A673 (cell line): ENCODE results near the gene MVB12B. TPM values are rescaled to one million over a fixed set of nuclear protein-coding genes. Genes with fewer than 3 reads are reported as not detected.
A peak's percentile ranks its signal among the peaks of the same experiment; 100 is the strongest.

Source experiments
- BruUV-seq: library from RNA; stranded (reverse); fragments of 400-500 nt; replicated peaks from 2 replicates; lab custom pipeline; 2021; lab: Mats Ljungman, UMichigan
- CTCF ChIA-PET: fragments of 300-600 bp; sonication (Branson Sonifier 250); formaldehyde crosslinking; loops from one replicate; lab custom pipeline; 2022; ENCODE audit warnings: antibody characterized with exemption; lab: Charles Lee
- POLR2A ChIA-PET: fragments of 300-600 bp; sonication (Branson Sonifier 250); formaldehyde crosslinking; loops from one replicate; lab custom pipeline; 2022; ENCODE audit warnings: antibody characterized with exemption; ENCODE audit not compliant: low non-redundant PET; lab: Charles Lee
- DNase-seq: peaks from one replicate; pipeline ENCODE4 v3.0.0-alpha.2; 2015; ENCODE audit warnings: low spot score
- H3K27ac ChIP-seq: fragments of 200-600 bp; sonication (generic); 2 replicates; pipeline ENCODE4 v1.5.1; 2016; ENCODE audit warnings: mixed run types, low read depth, mild to moderate bottlenecking, mixed read lengths, antibody characterized with exemption, low read length; ENCODE audit not compliant: poor library complexity, severe bottlenecking
- H3K27me3 ChIP-seq: fragments of 200-600 bp; sonication (generic); replicated peaks from 2 replicates; pipeline ENCODE4 v1.6.1; 2017; ENCODE audit warnings: mixed run types, low read depth, mild to moderate bottlenecking, mixed read lengths, antibody characterized with exemption, low read length; ENCODE audit not compliant: insufficient read depth, poor library complexity
- H3K36me3 ChIP-seq: fragments of 200-600 bp; sonication (generic); 2 replicates; pipeline ENCODE4 v1.6.1; 2016; ENCODE audit warnings: mixed run types, mild to moderate bottlenecking, mixed read lengths, antibody characterized with exemption, low read length; ENCODE audit not compliant: insufficient read depth, poor library complexity, severe bottlenecking
- H3K4me1 ChIP-seq: fragments of 200-600 bp; sonication (generic); 2 replicates; pipeline ENCODE4 v1.6.1; 2017; ENCODE audit warnings: mixed run types, mild to moderate bottlenecking, mixed read lengths, antibody characterized with exemption, low read length; ENCODE audit not compliant: insufficient read depth, poor library complexity, severe bottlenecking
- H3K4me3 ChIP-seq: fragments of 200-600 bp; sonication (generic); 2 replicates; pipeline ENCODE4 v1.5.1; 2016; ENCODE audit warnings: low read depth, mixed run types, mild to moderate bottlenecking, mixed read lengths, low read length; ENCODE audit not compliant: poor library complexity, severe bottlenecking
- H3K9me3 ChIP-seq: fragments of 200-600 bp; sonication (generic); 2 replicates; pipeline ENCODE4 v1.6.1; 2016; ENCODE audit warnings: mixed run types, low read depth, mild to moderate bottlenecking, mixed read lengths, antibody characterized with exemption, low read length; ENCODE audit not compliant: poor library complexity, severe bottlenecking
- CTCF ChIP-seq: fragments of 300-800, 200-600 bp; sonication (generic); conservative IDR thresholded peaks from 2 replicates; pipeline ENCODE4 v1.5.1; 2017; ENCODE audit warnings: low read depth, mild to moderate bottlenecking, antibody characterized with exemption, low read length, moderate library complexity, mixed read lengths
- EZH2 ChIP-seq: fragments of 200-600 bp; sonication (generic); IDR thresholded peaks from 2 replicates; pipeline ENCODE4 v1.6.1; 2017; ENCODE audit warnings: borderline replicate concordance, low read depth, mild to moderate bottlenecking, mixed read lengths, antibody characterized with exemption, low read length; ENCODE audit not compliant: poor library complexity, severe bottlenecking
- intact Hi-C: fragments of 100-400 bp; cut with micrococcal nuclease; formaldehyde crosslinking; loops from one replicate; pipeline ENCODE4 v1.10.0; 2022; ENCODE audit not compliant: unreplicated experiment
- total RNA-seq: library from RNA; stranded (reverse); gene quantifications from 2 replicates; pipeline ENCODE4 v1.2.3, GENCODE V29; 2021

The MVB12B gene
- total RNA-seq, 1 experiment from 2014 or later: 12.3 TPM

GRCh38 chr9:126317513-126317912 is 9.1 kb upstream of the MVB12B start:
- Histone ChIP-seq H3K27me3 (no peaks in the 10 kb centered on the region), H3K36me3 (no peaks in the 10 kb centered on the region), H3K4me1 (no peaks in the 10 kb centered on the region), H3K4me3 (no peak overlapping the region), H3K9me3 (no peaks in the 10 kb centered on the region), H3K27ac (no peak overlapping the region)
- CTCF ChIA-PET: no interaction called here
- POLR2A ChIA-PET: no interaction called here
- no peak for DNase-seq
- TF ChIP-seq CTCF: peak; percentile 47
- TF ChIP-seq EZH2: no peak
- BruUV-seq: no TSS peak
- intact Hi-C loops: loop anchor here (1.0 kb wide), 1 partner anchor 80 kb away; no protein-coding TSS in a partner anchor

GRCh38 chr9:126318858-126319257 is 7.8 kb upstream of the MVB12B start:
- Histone ChIP-seq H3K27me3 (no peaks in the 10 kb centered on the region), H3K27ac (no peak overlapping the region), H3K4me1 (no peaks in the 10 kb centered on the region), H3K4me3 (no peak overlapping the region), H3K9me3 (no peaks in the 10 kb centered on the region), H3K36me3 (no peaks in the 10 kb centered on the region)
- BruUV-seq: no TSS peak
- CTCF ChIA-PET: no interaction called here
- POLR2A ChIA-PET: no interaction called here
- no peak for DNase-seq
- TF ChIP-seq EZH2: no peak
- no peak for TF ChIP-seq CTCF
- intact Hi-C loops: no loop called here

GRCh38 chr9:126319671-126320070 is 7.0 kb upstream of the MVB12B start:
- TF ChIP-seq EZH2 (no peak), CTCF (no peak)
- Histone ChIP-seq H3K4me3 (no peak overlapping the region), H3K9me3 (peaks cover 1% of the 10 kb centered on the region), H3K27me3 (no peaks in the 10 kb centered on the region), H3K27ac (no peak overlapping the region), H3K4me1 (no peaks in the 10 kb centered on the region), H3K36me3 (no peaks in the 10 kb centered on the region)
- CTCF ChIA-PET: no interaction called here
- POLR2A ChIA-PET: no interaction called here
- intact Hi-C loops: no loop called here
- no peak for DNase-seq
- no TSS peak for BruUV-seq
